ENCODE data around the gene PALB2.

Gene PALB2

GRCh38 chr16:23578101-23578830 is 62.8 kb downstream of the PALB2 start:
- DNase-seq (ENCODE audit: extremely low read depth, low read depth) = no peak

GRCh38 chr16:23577493-23577892 is 63.6 kb downstream of the PALB2 start:
- TF ChIP-seq CTCF (IDR thresholded peaks at IDR 0.05; ENCODE audit: low read depth, low read length) = no peak
- DNase-seq (ENCODE audit: extremely low read depth, low read depth) = no peak

More at GRCh38 chr16:23578101-23578830, 62.8 kb downstream of the PALB2 start:
- TF ChIP-seq CTCF (IDR thresholded peaks at IDR 0.05; ENCODE audit: low read depth, low read length) = no peak

- no peak for DNase-seq (ENCODE audit: extremely low read depth, low read depth)
Measured at GRCh38 chr16:23575834-23576233, 65.3 kb downstream of the PALB2 start.

GRCh38 chr16:23573817-23574216 is 67.3 kb downstream of the PALB2 start:
- DNase-seq (ENCODE audit: extremely low read depth, low read depth) = no peak
- TF ChIP-seq CTCF (IDR thresholded peaks at IDR 0.05; ENCODE audit: low read depth, low read length) = no peak

More at GRCh38 chr16:23575834-23576233, 65.3 kb downstream of the PALB2 start:
- TF ChIP-seq CTCF (IDR thresholded peaks at IDR 0.05; ENCODE audit: low read depth, low read length) = no peak

- no peak for DNase-seq (ENCODE audit: extremely low read depth, low read depth)
- TF ChIP-seq CTCF (IDR thresholded peaks at IDR 0.05; ENCODE audit: low read depth, low read length) = no peak
Measured at GRCh38 chr16:23572394-23572793, 68.7 kb downstream of the PALB2 start.

- no peak for DNase-seq (ENCODE audit: extremely low read depth, low read depth)
- TF ChIP-seq CTCF (IDR thresholded peaks at IDR 0.05; ENCODE audit: low read depth, low read length) = no peak
Measured at GRCh38 chr16:23571895-23572294, 69.2 kb downstream of the PALB2 start.

- TF ChIP-seq CTCF (IDR thresholded peaks at IDR 0.05; ENCODE audit: low read depth, low read length) = no peak
- no peak for DNase-seq (ENCODE audit: extremely low read depth, low read depth)
Measured at GRCh38 chr16:23570992-23571632, 70.0 kb downstream of the PALB2 start.

All from AG09319 (cell line).